GM20000 (cell line): ENCODE measurements around the gene TUT4.
A peak's percentile ranks its signal among the peaks of the same experiment; 100 is the strongest.

Experiments used
- DNase-seq: peaks from one replicate; pipeline ENCODE4 v3.0.0; 2012; ENCODE audit warnings: low spot score
- TF ChIP-seq, protein P1 (sequence below): IDR thresholded peaks from 2 replicates; pipeline ENCODE4 v1.5.1; 2012; ENCODE audit warnings: mild to moderate bottlenecking, control low read depth; ENCODE audit errors: extremely low read depth, missing control alignments

Gene TUT4

DNA sequence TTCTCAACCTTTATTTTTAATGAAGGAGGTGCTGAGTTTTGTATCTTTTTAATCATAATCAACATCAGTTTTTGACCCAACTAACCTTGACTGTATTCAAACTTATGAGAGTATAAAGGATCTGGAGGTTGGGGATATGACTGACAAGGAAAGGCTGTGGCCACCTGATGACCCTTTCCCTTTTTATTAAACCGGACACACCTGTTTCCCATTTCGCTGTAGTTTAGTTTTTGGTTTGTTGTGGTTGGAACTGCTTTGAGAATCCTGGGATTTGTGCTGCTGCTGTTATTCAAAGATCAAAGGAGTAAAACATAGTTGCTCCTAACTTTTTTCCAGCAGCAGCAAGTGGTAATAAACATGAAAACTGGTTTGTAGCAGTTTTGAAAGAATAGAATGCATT lies 136.1 kb downstream of the TUT4 start:
- no peak for DNase-seq
- TF ChIP-seq, protein P1, sequence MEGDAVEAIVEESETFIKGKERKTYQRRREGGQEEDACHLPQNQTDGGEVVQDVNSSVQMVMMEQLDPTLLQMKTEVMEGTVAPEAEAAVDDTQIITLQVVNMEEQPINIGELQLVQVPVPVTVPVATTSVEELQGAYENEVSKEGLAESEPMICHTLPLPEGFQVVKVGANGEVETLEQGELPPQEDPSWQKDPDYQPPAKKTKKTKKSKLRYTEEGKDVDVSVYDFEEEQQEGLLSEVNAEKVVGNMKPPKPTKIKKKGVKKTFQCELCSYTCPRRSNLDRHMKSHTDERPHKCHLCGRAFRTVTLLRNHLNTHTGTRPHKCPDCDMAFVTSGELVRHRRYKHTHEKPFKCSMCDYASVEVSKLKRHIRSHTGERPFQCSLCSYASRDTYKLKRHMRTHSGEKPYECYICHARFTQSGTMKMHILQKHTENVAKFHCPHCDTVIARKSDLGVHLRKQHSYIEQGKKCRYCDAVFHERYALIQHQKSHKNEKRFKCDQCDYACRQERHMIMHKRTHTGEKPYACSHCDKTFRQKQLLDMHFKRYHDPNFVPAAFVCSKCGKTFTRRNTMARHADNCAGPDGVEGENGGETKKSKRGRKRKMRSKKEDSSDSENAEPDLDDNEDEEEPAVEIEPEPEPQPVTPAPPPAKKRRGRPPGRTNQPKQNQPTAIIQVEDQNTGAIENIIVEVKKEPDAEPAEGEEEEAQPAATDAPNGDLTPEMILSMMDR = no peak

DNA sequence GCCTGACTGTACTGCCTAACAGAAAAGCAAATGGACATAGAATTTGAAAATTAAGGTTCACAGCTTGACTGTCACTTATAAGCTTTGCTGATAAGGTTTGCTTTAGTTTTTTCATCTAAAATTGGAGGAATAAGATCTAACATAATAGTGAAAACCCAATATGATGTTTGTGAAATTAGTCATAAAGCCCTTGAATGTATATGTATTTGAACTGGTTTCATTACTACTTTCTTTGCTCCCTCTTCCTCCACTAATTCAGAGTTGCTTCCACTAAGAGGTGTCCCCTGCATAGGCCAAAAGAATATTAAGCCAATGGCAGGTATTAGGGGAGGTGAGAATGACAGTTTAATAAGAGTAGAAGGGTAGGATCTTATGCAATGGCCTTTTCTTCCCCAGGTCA lies 137.9 kb downstream of the TUT4 start:
- TF ChIP-seq, protein P1 = no peak
- DNase-seq = no peak

DNA sequence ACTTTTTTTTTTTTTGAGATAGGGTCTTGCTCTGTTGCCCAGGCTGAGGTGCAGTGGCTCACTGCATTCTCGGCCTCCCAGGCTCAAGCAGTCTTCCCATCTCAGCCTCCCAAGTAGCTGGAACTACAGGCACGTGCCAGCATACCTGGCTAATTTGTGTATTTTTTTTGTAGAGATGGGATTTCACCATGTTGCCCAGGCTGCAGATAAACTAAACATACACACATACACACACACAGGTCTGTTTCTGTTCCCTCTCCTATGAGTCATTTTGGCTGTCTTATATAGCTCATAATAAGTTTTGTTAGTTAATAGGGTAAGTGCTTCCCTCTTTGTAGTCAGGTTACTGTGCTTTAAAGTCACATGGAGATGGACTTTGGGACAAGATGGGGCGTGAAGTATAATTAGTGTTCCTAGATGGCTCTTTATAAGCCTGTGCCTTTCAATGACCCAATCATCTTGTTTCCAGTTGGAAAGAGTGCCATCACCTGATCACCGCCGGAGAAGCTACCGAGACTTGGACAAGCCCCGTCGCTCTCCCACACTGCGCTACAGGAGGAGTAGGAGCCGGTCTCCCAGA lies 139.4 kb downstream of the TUT4 start:
- no peak for DNase-seq
- TF ChIP-seq, protein P1 = no peak

DNA sequence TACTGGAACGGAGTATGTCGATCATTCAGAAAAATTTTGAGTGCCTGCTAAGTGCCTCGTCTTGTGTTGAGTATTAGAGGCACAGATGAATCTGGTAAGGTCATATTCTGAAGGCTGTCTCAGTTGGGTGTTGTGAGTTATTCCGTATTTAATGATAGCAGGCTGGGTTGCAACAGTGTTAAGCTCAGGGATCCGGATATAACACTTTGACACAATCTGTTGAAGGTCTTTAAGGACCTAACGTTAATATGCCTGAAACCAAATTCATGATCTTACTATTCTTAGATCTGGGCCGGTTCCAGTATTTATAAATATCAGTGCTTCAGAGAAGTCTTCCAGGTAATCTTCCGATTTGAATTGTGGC lies 147.9 kb downstream of the TUT4 start:
- TF ChIP-seq, protein P1 = no peak
- no peak for DNase-seq

DNA sequence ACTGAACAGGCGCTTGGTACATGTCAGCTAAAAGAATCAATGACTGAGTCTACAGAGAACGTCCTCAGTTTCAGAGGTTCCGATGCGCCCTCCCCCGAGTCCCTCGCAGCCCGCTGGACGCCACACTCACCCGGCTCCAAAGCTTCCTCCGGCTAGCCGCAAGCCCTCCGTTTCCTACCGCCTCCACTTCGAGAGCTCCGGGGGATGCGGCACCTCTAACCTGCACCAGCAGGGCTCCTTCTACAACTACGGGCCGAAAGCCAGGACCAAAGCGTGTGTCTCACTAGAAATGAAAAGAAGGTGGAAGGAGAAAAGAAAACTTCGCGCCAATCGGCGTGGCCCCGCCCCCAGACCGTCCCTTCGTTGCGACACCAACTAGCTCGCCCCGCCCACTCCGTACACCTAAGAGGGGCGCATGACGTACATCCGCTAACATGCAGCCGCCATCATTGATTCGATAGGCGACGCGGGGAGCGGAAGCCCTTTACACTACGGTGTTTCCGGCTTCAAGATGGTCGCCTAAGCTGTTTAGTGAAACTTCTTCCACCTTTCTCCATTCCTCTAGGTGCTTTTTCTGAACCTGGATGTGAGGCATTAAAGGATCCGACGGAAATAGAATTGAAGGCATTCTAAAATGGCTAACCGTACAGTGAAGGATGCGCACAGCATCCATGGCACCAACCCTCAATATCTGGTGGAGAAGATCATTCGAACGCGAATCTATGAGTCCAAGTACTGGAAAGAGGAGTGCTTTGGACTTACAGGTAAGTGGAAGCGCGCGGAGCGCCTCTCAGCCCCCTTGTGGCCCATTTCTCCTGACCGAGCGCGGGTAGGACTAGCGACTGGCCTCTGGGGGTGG lies 148.5 kb downstream of the TUT4 start, which contains the start of the genes ORC1 and PRPF38A:
ORC1 (minus strand) TSS at position 308 of the 859 bp plus-strand sequence. CDS start 2,200 bp downstream, outside the sequence.
PRPF38A (plus strand) TSS at position 487 of the 859 bp plus-strand sequence; CDS start at position 635, 148 bp downstream.
- peak; percentile 95 for DNase-seq
- TF ChIP-seq, protein P1 = no peak

DNA sequence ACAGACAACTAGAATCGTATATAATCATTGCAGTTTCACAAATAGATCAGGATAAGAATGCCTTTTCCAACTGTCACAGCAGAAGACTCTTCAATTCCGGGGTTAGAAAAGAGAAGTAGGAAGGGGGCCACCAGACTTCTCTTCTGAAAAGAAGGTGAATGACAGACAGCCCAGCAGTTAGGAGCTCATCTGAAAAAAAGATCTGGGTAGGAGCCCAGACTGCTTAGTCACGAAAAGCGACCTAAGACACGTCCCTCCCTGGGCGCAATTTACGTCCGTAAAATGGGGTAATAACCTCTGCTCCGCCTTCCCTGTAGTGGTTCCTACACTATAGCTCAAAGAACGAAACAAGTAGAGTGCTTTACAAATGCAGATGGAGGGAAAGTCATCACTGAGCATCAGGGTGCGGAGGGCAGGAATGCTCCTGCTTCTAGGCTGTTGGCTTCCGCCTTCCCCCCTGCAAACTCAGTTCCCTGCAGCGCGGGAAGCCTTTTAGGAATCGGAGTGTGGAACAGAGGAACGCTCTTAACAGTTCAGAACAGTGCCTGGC lies 149.3 kb downstream of the TUT4 start:
- DNase-seq = peak; percentile 64
- TF ChIP-seq, protein P1 = no peak

DNA sequence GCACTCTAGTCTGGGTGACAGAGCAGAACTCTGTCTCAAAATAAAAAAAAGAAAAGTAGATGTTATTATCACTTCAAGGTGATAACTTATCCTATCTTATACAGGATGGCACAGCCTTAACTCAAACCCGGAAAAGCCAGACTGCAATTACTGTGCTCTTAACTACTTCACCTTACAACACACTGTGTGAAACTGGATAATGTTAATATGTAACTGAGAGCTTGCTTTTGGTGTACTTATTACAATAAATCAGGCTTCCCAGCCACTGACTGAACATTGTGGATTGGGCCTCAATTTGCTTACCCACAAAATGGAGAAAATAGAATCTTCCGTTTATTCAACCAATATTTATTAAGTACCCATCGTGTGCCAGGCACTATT lies 150.0 kb downstream of the TUT4 start:
- peak; percentile 12 for DNase-seq
- TF ChIP-seq, protein P1 = no peak
